ENCODE results near the gene SLC47A2.

DNA sequence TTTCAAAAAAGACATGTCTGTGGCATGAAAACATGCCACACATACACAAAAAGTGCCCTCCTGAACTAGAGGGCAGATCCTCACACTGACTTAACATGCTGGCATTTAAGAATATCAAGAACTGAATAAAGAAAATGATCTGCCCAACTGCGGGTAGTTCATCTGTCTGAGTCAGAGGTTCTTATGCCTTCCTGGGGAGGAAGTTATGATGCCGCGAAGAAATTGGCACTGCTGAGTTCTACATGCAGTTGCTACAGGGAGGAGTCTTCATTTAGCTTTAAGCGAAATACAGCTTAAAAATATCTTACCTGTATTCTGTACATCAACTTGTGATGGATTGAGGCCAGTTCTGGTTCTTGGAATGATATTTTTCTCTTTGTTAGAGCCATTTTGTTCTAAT, 61.5 kb downstream of the SLC47A2 start:
- TF ChIP-seq, protein P1, sequence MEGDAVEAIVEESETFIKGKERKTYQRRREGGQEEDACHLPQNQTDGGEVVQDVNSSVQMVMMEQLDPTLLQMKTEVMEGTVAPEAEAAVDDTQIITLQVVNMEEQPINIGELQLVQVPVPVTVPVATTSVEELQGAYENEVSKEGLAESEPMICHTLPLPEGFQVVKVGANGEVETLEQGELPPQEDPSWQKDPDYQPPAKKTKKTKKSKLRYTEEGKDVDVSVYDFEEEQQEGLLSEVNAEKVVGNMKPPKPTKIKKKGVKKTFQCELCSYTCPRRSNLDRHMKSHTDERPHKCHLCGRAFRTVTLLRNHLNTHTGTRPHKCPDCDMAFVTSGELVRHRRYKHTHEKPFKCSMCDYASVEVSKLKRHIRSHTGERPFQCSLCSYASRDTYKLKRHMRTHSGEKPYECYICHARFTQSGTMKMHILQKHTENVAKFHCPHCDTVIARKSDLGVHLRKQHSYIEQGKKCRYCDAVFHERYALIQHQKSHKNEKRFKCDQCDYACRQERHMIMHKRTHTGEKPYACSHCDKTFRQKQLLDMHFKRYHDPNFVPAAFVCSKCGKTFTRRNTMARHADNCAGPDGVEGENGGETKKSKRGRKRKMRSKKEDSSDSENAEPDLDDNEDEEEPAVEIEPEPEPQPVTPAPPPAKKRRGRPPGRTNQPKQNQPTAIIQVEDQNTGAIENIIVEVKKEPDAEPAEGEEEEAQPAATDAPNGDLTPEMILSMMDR (IDR thresholded peaks at IDR 0.05) = no peak
- TF ChIP-seq POLR2A (IDR thresholded peaks at IDR 0.05; ENCODE audit: low read depth) (no peak), EP300 (IDR thresholded peaks at IDR 0.05) (no peak), POLR2AphosphoS5 (IDR thresholded peaks at IDR 0.05) (no peak)

Data from esophagus muscularis mucosa (tissue), 4 donors.